Activated CD8-positive, alpha-beta memory T cell treated with anti-CD3 and anti-CD28 coated beads for 36 hours (primary cell): Measurements from ENCODE around the gene LILRB1. TPM values are rescaled to one million over a fixed set of nuclear protein-coding genes. Genes with fewer than 3 reads are reported as not detected.
"Not testable (repeated sequence)": the region's sequence is repeated elsewhere in the genome, so short reads cannot be mapped to it uniquely, and the experiment has no call there.

Experiments
- CTCF ChIA-PET: fragments of 350-600 bp; sonication (Branson Sonifier 250); formaldehyde crosslinking; loops from one replicate; lab custom pipeline; 2021; ENCODE audit warnings: antibody characterized with exemption; lab: Charles Lee
- POLR2A ChIA-PET: fragments of 350-600 bp; sonication (Branson Sonifier 250); formaldehyde crosslinking; loops from one replicate; lab custom pipeline; 2021; ENCODE audit warnings: antibody characterized with exemption; lab: Charles Lee
- total RNA-seq, 2 experiments: library from RNA; stranded (reverse); gene quantifications; one replicate each; pipeline ENCODE4 v1.2.3, GENCODE V29; 2021

The LILRB1 gene
- 1 to 10 TPM; 1.2 to 1.5 TPM for total RNA-seq

- CTCF ChIA-PET, POLR2A ChIA-PET: not testable (repeated sequence)
Observed at GRCh38 chr19:54630262-54630661, at the start of gene LILRB1. LILRB1 (plus strand) TSS chr19:54630484; CDS start chr19:54631074, 590 bp downstream.

GRCh38 chr19:54586397-54586796, 43.9 kb upstream of the LILRB1 start:
- CTCF ChIA-PET = no interaction called here
- POLR2A ChIA-PET = no interaction called here

- POLR2A ChIA-PET = no interaction called here
- CTCF ChIA-PET = no interaction called here
Observed at GRCh38 chr19:54587026-54587425, 43.3 kb upstream of the LILRB1 start.

GRCh38 chr19:54593445-54593844, 36.8 kb upstream of the LILRB1 start, which contains the start of gene LILRA1:
LILRA1 (plus strand) TSS chr19:54593632; CDS start chr19:54594245, 613 bp downstream.
- POLR2A ChIA-PET, CTCF ChIA-PET: not testable (repeated sequence)

- POLR2A ChIA-PET, CTCF ChIA-PET: not testable (repeated sequence)
Observed at GRCh38 chr19:54593931-54594626, 36.2 kb upstream of the LILRB1 start.

GRCh38 chr19:54594737-54595136, 35.5 kb upstream of the LILRB1 start:
- ChIA-PET POLR2A (no interaction called here), CTCF (no interaction called here)

GRCh38 chr19:54595680-54596436, 34.4 kb upstream of the LILRB1 start:
- CTCF ChIA-PET, POLR2A ChIA-PET: not testable (repeated sequence)

GRCh38 chr19:54600212-54600611, 30.1 kb upstream of the LILRB1 start:
- ChIA-PET CTCF (no interaction called here), POLR2A (no interaction called here)

GRCh38 chr19:54606230-54606629, 24.1 kb upstream of the LILRB1 start:
- CTCF ChIA-PET = no interaction called here
- POLR2A ChIA-PET = no interaction called here

GRCh38 chr19:54606891-54607784, 23.1 kb upstream of the LILRB1 start:
- ChIA-PET CTCF (no interaction called here), POLR2A (no interaction called here)

GRCh38 chr19:54607785-54608150, 22.5 kb upstream of the LILRB1 start:
- CTCF ChIA-PET = no interaction called here
- POLR2A ChIA-PET = no interaction called here

- POLR2A ChIA-PET = no interaction called here
- CTCF ChIA-PET = no interaction called here
Observed at GRCh38 chr19:54608205-54608604, 22.1 kb upstream of the LILRB1 start.

GRCh38 chr19:54608792-54609191, 21.5 kb upstream of the LILRB1 start:
- CTCF ChIA-PET = no interaction called here
- POLR2A ChIA-PET = no interaction called here

- POLR2A ChIA-PET = no interaction called here
Observed at GRCh38 chr19:54609356-54609791, 20.9 kb upstream of the LILRB1 start.

GRCh38 chr19:54612428-54612827, 17.9 kb upstream of the LILRB1 start:
- ChIA-PET CTCF (no interaction called here), POLR2A (no interaction called here)

More at GRCh38 chr19:54609356-54609791, 20.9 kb upstream of the LILRB1 start:
- CTCF ChIA-PET = no interaction called here

GRCh38 chr19:54614726-54615125, 15.6 kb upstream of the LILRB1 start:
- ChIA-PET CTCF (no interaction called here), POLR2A (no interaction called here)

- POLR2A ChIA-PET = no interaction called here
- CTCF ChIA-PET = no interaction called here
Observed at GRCh38 chr19:54616057-54616456, 14.2 kb upstream of the LILRB1 start.

GRCh38 chr19:54616821-54617560, 13.3 kb upstream of the LILRB1 start:
- ChIA-PET CTCF (no interaction called here), POLR2A (no interaction called here)

- POLR2A ChIA-PET = no interaction called here
- CTCF ChIA-PET = no interaction called here
Observed at GRCh38 chr19:54620464-54620863, 9.8 kb upstream of the LILRB1 start.
